Lung (tissue), 12 donors: ENCODE measurements around the gene SHB. TPM values are rescaled to one million over a fixed set of nuclear protein-coding genes. Genes with fewer than 3 reads are reported as not detected.

Experiments
- ATAC-seq: fragments of 200-7000 bp; cut with Tn5 transposase; one replicate; pipeline ENCODE4 v1.9.1; 2020; ENCODE audit warnings: moderate number of reproducible peaks; ENCODE audit not compliant: insufficient read depth, low FRiP score
- DNase-seq, 3 donors: peaks; one replicate each; pipeline ENCODE4 v3.0.0-alpha.2; 2013 to 2017
- H3K27ac ChIP-seq, 2 donors: one replicate each; pipeline ENCODE4 v1.5.1; 2013; ENCODE audit warnings: mild to moderate bottlenecking in 2 of 2, moderate library complexity in 2 of 2, control low read depth in 1 of 2, inconsistent platforms in 1 of 2, low read depth in 1 of 2, low read length in 1 of 2
- H3K27me3 ChIP-seq, 3 donors: one replicate each; pipeline ENCODE4 v1.5.1; 2013; ENCODE audit warnings: low read length in 2 of 3; ENCODE audit not compliant: control insufficient read depth in 3 of 3, insufficient read depth in 3 of 3
- H3K36me3 ChIP-seq, 4 donors: one replicate each; pipeline ENCODE4 v1.5.1; 2013; ENCODE audit warnings: low read length in 4 of 4, mild to moderate bottlenecking in 1 of 4, moderate library complexity in 1 of 4; ENCODE audit not compliant: control insufficient read depth in 4 of 4, insufficient read depth in 4 of 4
- H3K4me1 ChIP-seq, 5 donors: one replicate each; pipeline ENCODE4 v1.5.1; 2013; ENCODE audit warnings: low read length in 5 of 5, mild to moderate bottlenecking in 2 of 5, moderate library complexity in 1 of 5; ENCODE audit not compliant: control insufficient read depth in 5 of 5, insufficient read depth in 5 of 5
- H3K4me3 ChIP-seq: one replicate; pipeline ENCODE4 v1.5.1; 2013; ENCODE audit warnings: mild to moderate bottlenecking, control low read depth, moderate library complexity
- H3K9ac ChIP-seq, 2 donors: one replicate each; pipeline ENCODE4 v1.5.1; 2013; ENCODE audit warnings: low read length in 2 of 2, control low read depth in 1 of 2; ENCODE audit not compliant: insufficient read depth in 1 of 2
- H3K9me3 ChIP-seq, 4 donors: one replicate each; pipeline ENCODE4 v1.5.1; 2013; ENCODE audit warnings: low read length in 3 of 4, mild to moderate bottlenecking in 1 of 4, moderate library complexity in 1 of 4; ENCODE audit not compliant: control insufficient read depth in 4 of 4, insufficient read depth in 3 of 4
- WGBS, 2 donors: extraction: QIAGEN DNeasy Blood & Tissue Kit; methylation state at CpG; one replicate each; pipeline ENCODE4 v1.1.7; 2013; 5-methylcytosine and 5-hydroxymethylcytosine counted together
- polyA plus RNA-seq, 2 donors: library from polyadenylated mRNA; stranded (reverse); fragments of 200-250 nt; gene quantifications; one replicate each; pipeline ENCODE4 v1.2.1, GENCODE V29; 2013
- total RNA-seq, 2 donors: library from RNA; depleted of rRNA in 1 of 2; stranded (reverse); fragments of >200 nt in 1 of 2; gene quantifications; one replicate each; pipeline ENCODE4 v1.2.1, GENCODE V29; 2014 to 2021
- TF ChIP-seq, protein P1 (sequence below): IDR thresholded peaks from 2 replicates; pipeline ENCODE4 v1.5.1; 2012; ENCODE audit warnings: mild to moderate bottlenecking; ENCODE audit errors: control extremely low read depth, extremely low read depth
- donor health status: control.
- donor health status: control.
- donor health status: Bipolar disorder and iron deficiency.
- donor health status: healthy.
- donor health status: DM: yes; HTN: yes; CAD: no.

The SHB gene
- total and polyA plus RNA-seq, 4 donors = 10.8 to 32.3 (median 14.4) TPM

DNA sequence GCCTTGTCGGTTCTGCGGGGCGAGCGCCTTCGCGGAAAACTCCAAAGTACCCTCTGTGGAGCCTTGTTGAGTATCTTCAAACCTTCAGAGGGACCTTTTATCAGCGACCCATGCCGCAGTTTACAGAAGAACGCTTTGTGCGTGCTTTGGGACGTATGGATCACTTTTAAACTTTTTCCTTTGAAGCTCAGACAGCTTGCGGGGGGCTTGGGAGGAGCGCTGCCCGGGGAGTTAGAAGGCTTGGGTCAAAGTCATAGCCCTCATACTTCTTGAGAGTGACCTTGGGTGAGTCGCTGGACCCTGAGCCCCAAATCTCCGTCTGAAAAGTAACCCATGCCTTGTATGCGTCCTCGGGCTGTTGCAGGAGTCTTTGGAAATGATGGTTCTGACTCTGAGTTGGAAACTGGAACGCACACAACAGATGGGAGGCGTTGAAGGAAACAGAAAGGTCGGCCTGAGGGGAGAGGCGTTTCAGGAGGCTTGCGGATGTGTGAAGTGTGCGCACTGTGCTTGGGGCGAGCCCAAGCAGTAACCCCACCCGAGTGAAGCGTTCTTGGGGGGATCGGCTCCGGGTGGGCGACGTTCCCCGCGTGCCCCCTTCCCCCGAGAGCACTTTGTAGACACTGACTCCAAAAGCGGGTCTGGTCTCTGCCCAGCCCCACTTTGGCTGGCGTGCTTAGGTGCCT is 164.4 kb downstream of the SHB start:
- H3K27ac ChIP-seq = peak overlapping the region; percentile 72 to 82
- peaks cover 6 to 19% (median 9%) of the 10 kb centered on the region in 5 donors for H3K4me1 ChIP-seq
- peak overlapping the region; percentile 75 for H3K4me3 ChIP-seq
- DNase-seq (peak; percentile 38 to 73 (median 71)), ATAC-seq (no peak)
- peaks cover 0 to under 1% (median 0%) of the 10 kb centered on the region in 4 donors for H3K36me3 ChIP-seq
- no peaks in the 10 kb centered on the region for H3K27me3 ChIP-seq
- no peaks in the 10 kb centered on the region for H3K9me3 ChIP-seq
- peak overlapping the region; percentile 65 to 69 for H3K9ac ChIP-seq
- TF ChIP-seq, protein P1, sequence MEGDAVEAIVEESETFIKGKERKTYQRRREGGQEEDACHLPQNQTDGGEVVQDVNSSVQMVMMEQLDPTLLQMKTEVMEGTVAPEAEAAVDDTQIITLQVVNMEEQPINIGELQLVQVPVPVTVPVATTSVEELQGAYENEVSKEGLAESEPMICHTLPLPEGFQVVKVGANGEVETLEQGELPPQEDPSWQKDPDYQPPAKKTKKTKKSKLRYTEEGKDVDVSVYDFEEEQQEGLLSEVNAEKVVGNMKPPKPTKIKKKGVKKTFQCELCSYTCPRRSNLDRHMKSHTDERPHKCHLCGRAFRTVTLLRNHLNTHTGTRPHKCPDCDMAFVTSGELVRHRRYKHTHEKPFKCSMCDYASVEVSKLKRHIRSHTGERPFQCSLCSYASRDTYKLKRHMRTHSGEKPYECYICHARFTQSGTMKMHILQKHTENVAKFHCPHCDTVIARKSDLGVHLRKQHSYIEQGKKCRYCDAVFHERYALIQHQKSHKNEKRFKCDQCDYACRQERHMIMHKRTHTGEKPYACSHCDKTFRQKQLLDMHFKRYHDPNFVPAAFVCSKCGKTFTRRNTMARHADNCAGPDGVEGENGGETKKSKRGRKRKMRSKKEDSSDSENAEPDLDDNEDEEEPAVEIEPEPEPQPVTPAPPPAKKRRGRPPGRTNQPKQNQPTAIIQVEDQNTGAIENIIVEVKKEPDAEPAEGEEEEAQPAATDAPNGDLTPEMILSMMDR = no peak
- 31 to 32% methylated on average over 36 of the region's 36 CpGs for WGBS, 2 donors

DNA sequence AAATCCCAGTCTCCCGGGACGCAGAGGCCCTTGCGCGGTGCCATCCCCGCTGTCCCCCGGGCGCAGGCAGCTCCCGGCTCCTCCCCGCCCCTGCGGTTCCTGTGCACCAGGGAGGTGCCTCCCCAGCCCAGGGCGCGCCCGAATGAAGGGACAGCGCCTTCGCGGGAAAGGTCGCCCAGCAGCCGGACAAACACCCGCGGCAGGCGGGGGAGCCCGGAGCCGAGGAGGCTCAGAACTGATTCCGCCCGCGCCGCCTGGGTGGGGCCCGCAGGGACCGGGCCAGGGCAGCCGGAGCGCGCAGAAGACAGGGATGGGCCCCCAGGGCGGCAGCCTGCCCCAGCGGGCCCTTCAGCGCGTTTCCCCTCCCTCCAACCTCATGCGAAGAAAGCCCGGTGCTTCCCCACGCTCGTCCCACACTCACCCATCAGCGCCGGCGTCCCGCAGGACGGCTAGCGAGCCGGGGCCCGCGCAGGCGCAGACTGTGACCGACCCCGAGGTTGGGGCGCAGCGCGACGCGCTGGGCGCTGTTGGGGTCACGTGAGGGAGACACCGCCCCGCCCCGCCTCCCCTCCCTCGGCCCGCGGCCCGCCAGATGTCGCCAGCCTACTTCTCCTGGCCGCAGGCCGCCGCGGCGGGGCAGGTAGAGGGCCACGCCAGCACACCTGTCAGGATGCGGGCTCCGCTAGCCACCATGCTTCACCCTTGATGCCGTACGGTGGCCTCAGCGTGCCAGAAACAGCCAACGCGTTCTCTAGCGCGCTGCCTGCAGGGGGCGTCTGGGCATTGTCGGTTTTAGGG is 165.2 kb downstream of the SHB start, which contains the start of gene SLC25A51:
Gene SLC25A51 (minus strand): TSS at position 481 of the 798 bp plus-strand sequence. CDS start 15,577 bp downstream, outside the sequence.
- Histone ChIP-seq H3K27me3 (no peaks in the 10 kb centered on the region), H3K27ac (peak within 1 kb of the TSS; percentile 72 to 82), H3K4me1 (peaks cover 6 to 19% (median 8%) of the 10 kb centered on the region in 5 donors), H3K36me3 (peaks cover 2 to 6% (median 3%) of the 10 kb centered on the region in 4 donors), H3K4me3 (peak within 1 kb of the TSS; percentile 75), H3K9me3 (no peaks in the 10 kb centered on the region), H3K9ac (peak within 1 kb of the TSS; percentile 65 to 69)
- ATAC-seq (peak; percentile 87), DNase-seq (peak; percentile 96 to 97 (median 97))
- WGBS, 2 donors = 0% methylated on average over 63 to 84 of the region's 84 CpGs
- TF ChIP-seq, protein P1 = peak; percentile 57

DNA sequence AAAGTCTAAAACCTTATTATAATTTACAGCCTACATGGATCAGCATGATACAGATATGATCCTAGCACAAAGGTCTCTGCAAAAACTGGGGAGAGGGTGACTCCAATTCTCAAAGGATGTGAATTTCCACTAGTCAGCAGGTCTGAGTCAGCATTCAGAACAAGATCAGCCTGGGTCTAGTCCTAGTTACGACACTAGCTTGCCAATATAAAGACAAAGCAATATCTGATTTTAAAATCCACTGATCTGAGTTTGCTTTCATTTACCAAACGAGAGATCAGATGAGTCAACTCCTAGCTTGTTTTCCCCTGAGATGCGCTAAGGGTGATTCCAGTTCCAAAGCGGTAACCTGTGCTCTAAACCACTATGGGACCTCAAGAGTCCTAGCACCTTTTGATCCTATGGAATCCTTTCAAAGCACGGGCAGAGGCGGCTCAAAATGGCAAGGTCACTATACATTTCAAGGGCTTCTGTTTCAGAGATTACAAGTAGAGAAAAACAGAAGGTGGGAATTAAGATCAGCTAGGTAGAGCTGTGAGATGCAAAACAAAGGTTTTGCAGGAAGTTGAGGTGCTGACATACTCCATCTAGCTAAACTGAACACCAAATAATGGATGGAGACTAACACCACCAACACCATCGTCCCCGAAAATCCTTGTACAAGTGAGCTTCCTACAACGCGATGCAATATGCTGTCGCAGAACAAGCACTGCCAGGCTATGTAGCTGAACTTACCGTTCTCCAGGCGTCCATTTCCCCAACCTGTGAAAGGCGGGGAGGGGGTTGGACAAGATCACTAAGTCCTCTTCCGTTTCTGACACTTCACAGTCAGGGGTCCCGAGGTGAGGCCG is 166.0 kb downstream of the SHB start:
- Histone ChIP-seq H3K4me1 (peaks cover 6 to 19% (median 8%) of the 10 kb centered on the region in 5 donors), H3K36me3 (peaks cover 3 to 9% (median 4%) of the 10 kb centered on the region in 4 donors), H3K27me3 (no peaks in the 10 kb centered on the region), H3K27ac (peak overlapping the region; percentile 72 to 82), H3K4me3 (peak overlapping the region; percentile 75), H3K9me3 (no peaks in the 10 kb centered on the region), H3K9ac (peak overlapping the region; percentile 7 to 44)
- no peak for DNase-seq
- WGBS, 2 donors = 10 to 11% methylated on average over 17 of the region's 17 CpGs
- TF ChIP-seq, protein P1 = no peak
- no peak for ATAC-seq
